HepG2 (cell line): ENCODE measurements around the gene SMG7. TPM values are rescaled to one million over a fixed set of nuclear protein-coding genes. Genes with fewer than 3 reads are reported as not detected.

Experiments used
- ATAC-seq: fragments of 200-7000 bp; cut with Tn5 transposase; 3 replicates; pipeline ENCODE4 v1.9.1; 2020; ENCODE audit warnings: mild to moderate bottlenecking, moderate library complexity
- BruUV-seq: library from RNA; stranded (reverse); fragments of 400-500 nt; replicated peaks from 2 replicates; lab custom pipeline; 2021; lab: Mats Ljungman, UMichigan
- CTCF ChIA-PET: fragments of 300-600 bp; formaldehyde crosslinking; extraction: SDS; loops from one replicate; lab custom pipeline; 2021; ENCODE audit warnings: low total read pairs, inconsistent platforms, low intra/inter-chr PET ratio; lab: Yijun Ruan, JAX
- POLR2A ChIA-PET: fragments of 350-600 bp; sonication (Branson Sonifier 250); formaldehyde crosslinking; loops from one replicate; lab custom pipeline; 2020; ENCODE audit warnings: antibody characterized with exemption, inconsistent platforms; lab: Yijun Ruan, JAX
- DNase-seq: peaks from one replicate; pipeline ENCODE4 v3.0.0-alpha.2; 2015; ENCODE audit warnings: low spot score
- FAIRE-seq: peaks from 3 replicates; lab custom pipeline; 2011; peaks lifted over from hg19 to GRCh38; lab: Jason Lieb, UNC
- H2AFZ ChIP-seq: one replicate; pipeline ENCODE4 v1.6.1; 2011; ENCODE audit warnings: low read length, inconsistent platforms
- H3K27ac ChIP-seq: fragments of 300-600 bp; 3 replicates; pipeline ENCODE4 v1.8.0; 2011; ENCODE audit warnings: mixed run types, mild to moderate bottlenecking, mixed read lengths, low read length, inconsistent platforms; ENCODE audit not compliant: insufficient read depth; ENCODE audit errors: extremely low read length
- H3K27me3 ChIP-seq, 2 experiments: fragments of 200-600 bp in 1 of 2; 2 replicates in 1 of 2; 3 replicates in 1 of 2; pipeline versions ENCODE4 v1.6.0 to v1.8.0; 2011; ENCODE audit warnings: low read length in 2 of 2, mild to moderate bottlenecking in 2 of 2, moderate library complexity in 2 of 2, inconsistent platforms in 1 of 2; ENCODE audit not compliant: insufficient read depth in 2 of 2, control insufficient read depth in 1 of 2
- H3K36me3 ChIP-seq, 2 experiments: fragments of 200-600 bp in 1 of 2; replicated peaks in 1 of 2; 2 replicates in 1 of 2; 3 replicates in 1 of 2; pipeline versions ENCODE4 v1.5.1 to v1.8.0; 2011; ENCODE audit warnings: low read length in 2 of 2, inconsistent platforms in 1 of 2; ENCODE audit not compliant: insufficient read depth in 2 of 2, control insufficient read depth in 1 of 2
- H3K4me1 ChIP-seq: 2 replicates; pipeline ENCODE4 v1.5.1; 2012; ENCODE audit warnings: low read length, inconsistent platforms; ENCODE audit not compliant: insufficient read depth
- H3K4me2 ChIP-seq: 2 replicates; pipeline ENCODE4 v1.6.0; 2011; ENCODE audit warnings: low read depth, low read length, inconsistent platforms
- H3K4me3 ChIP-seq, 3 experiments: fragments of 200-600 bp in 1 of 3; sonication (generic), shearing (Covaris generic) in 1 of 3; replicated peaks in 1 of 3; 2 replicates each; pipeline ENCODE4 v1.5.1; 2011 to 2016; ENCODE audit warnings: low read length in 3 of 3, inconsistent platforms in 2 of 3, low read depth in 2 of 3, mild to moderate bottlenecking in 2 of 3, control low read depth in 1 of 3, mixed read lengths in 1 of 3; ENCODE audit not compliant: insufficient read depth in 1 of 3
- H3K79me2 ChIP-seq: one replicate; pipeline ENCODE4 v1.6.1; 2011; ENCODE audit warnings: low read length, inconsistent platforms; ENCODE audit not compliant: insufficient read depth
- H3K9ac ChIP-seq: 2 replicates; pipeline ENCODE4 v1.6.0; 2011; ENCODE audit warnings: mild to moderate bottlenecking, low read depth, low read length, inconsistent platforms; ENCODE audit not compliant: insufficient read depth
- H3K9me3 ChIP-seq: 2 replicates; pipeline ENCODE4 v1.5.1; 2012; ENCODE audit warnings: mild to moderate bottlenecking, low read length
- H4K20me1 ChIP-seq: 2 replicates; pipeline ENCODE4 v1.6.0; 2011; ENCODE audit warnings: inconsistent platforms, mild to moderate bottlenecking, low read length, moderate library complexity; ENCODE audit not compliant: insufficient read depth
- FOXA3 ChIP-seq: IDR thresholded peaks from 2 replicates; pipeline ENCODE4 v1.6.1; 2016; ENCODE audit warnings: missing genetic modification reagents, missing compliant biosample characterization
- GABPB1 ChIP-seq: IDR thresholded peaks from 2 replicates; pipeline ENCODE4 v1.6.1; 2016; ENCODE audit warnings: mild to moderate bottlenecking, missing genetic modification reagents, moderate library complexity, missing compliant biosample characterization
- HIVEP1 ChIP-seq: sonication (generic); formaldehyde crosslinking; IDR thresholded peaks from 2 replicates; pipeline ENCODE4 v1.4.0; 2020; ENCODE audit warnings: mild to moderate bottlenecking, missing genetic modification reagents
- IKZF4 ChIP-seq: sonication (generic); formaldehyde crosslinking; IDR thresholded peaks from 2 replicates; pipeline ENCODE4 v1.5.1; 2020; ENCODE audit warnings: borderline replicate concordance, mild to moderate bottlenecking, low read depth, missing genetic modification reagents; ENCODE audit errors: not compliant biosample characterization
- MEIS1 ChIP-seq: sonication (generic); formaldehyde crosslinking; IDR thresholded peaks from 2 replicates; pipeline ENCODE4 v1.9.0; 2021; ENCODE audit warnings: mild to moderate bottlenecking, missing genetic modification reagents, moderate library complexity, borderline replicate concordance
- NFIC ChIP-seq: IDR thresholded peaks from 2 replicates; pipeline ENCODE4 v1.6.1; 2012; ENCODE audit warnings: mild to moderate bottlenecking, low read length, inconsistent platforms
- TP53 ChIP-seq: sonication (generic); formaldehyde crosslinking; conservative IDR thresholded peaks from 2 replicates; pipeline ENCODE4 v1.4.0; 2020; ENCODE audit warnings: missing genetic modification reagents
- ZNF570 ChIP-seq: sonication (generic); formaldehyde crosslinking; IDR thresholded peaks from 2 replicates; pipeline ENCODE4 v1.4.0; 2020; ENCODE audit warnings: mild to moderate bottlenecking, missing genetic modification reagents, borderline replicate concordance
- ZNF839 ChIP-seq: sonication (generic); formaldehyde crosslinking; IDR thresholded peaks from 2 replicates; pipeline ENCODE4 v1.4.0; 2020; ENCODE audit warnings: missing genetic modification reagents, mild to moderate bottlenecking, borderline replicate concordance
- ZSCAN29 ChIP-seq: sonication (generic); formaldehyde crosslinking; conservative IDR thresholded peaks from 2 replicates; pipeline ENCODE4 v1.4.0; 2020; ENCODE audit warnings: mild to moderate bottlenecking, missing genetic modification reagents
- WGBS: methylation state at CpG from one replicate; pipeline ENCODE4 v1.1.6; 2017; ENCODE audit warnings: low lambda C conversion rate; 5-methylcytosine and 5-hydroxymethylcytosine counted together
- in situ Hi-C: cut with HindIII; loops from 2 replicates; pipeline ENCODE4 v1.10.0; 2017; ENCODE audit warnings: low pct_unique_long_range_greater_than_20kb; ENCODE audit not compliant: extremely low pct_ligation_motif_present
- intact Hi-C: fragments of 100-400 bp; cut with micrococcal nuclease; formaldehyde crosslinking; loops from one replicate; pipeline ENCODE4 v1.10.0; 2022; ENCODE audit not compliant: unreplicated experiment
- polyA plus RNA-seq, 8 experiments: library from polyadenylated mRNA; depleted of rRNA in 3 of 8; stranded (reverse) in 7 of 8; unstranded in 1 of 8; fragments of >200 nt; fragmentation: Illumina TruSeq in 4 of 8; extraction: Trizol in 4 of 8; gene quantifications; 2 replicates each; pipeline versions ENCODE4 v1.2.1 to v1.2.3, GENCODE V29; 2011 to 2016; ENCODE audit warnings: low read depth in 4 of 8, missing spikeins in 1 of 8, mixed read lengths in 1 of 8; ENCODE audit not compliant: insufficient read depth in 1 of 8
- total RNA-seq, 5 experiments: library from RNA; depleted of rRNA; stranded (reverse); fragments of >200 nt; fragmentation: Illumina TruSeq; extraction: Trizol; gene quantifications; 2 replicates each; pipeline ENCODE4 v1.2.3, GENCODE V29; 2016; ENCODE audit warnings: low read depth in 1 of 5
- TF ChIP-seq, protein P1 (sequence below): sonication (generic); formaldehyde crosslinking; IDR thresholded peaks from 2 replicates; pipeline ENCODE4 v1.4.0; 2020; ENCODE audit warnings: missing genetic modification reagents
- TF ChIP-seq, protein P2 (sequence below): sonication (generic); formaldehyde crosslinking; IDR thresholded peaks from 2 replicates; pipeline ENCODE4 v1.5.0; 2020; ENCODE audit warnings: mild to moderate bottlenecking, missing genetic modification reagents, borderline replicate concordance

SMG7 gene
- total and polyA plus RNA-seq, 2 of the 13 experiments (the other 11 are each of a cell fraction or from before 2014, with no cell fraction given) = 14.9 to 27.9 TPM

DNA sequence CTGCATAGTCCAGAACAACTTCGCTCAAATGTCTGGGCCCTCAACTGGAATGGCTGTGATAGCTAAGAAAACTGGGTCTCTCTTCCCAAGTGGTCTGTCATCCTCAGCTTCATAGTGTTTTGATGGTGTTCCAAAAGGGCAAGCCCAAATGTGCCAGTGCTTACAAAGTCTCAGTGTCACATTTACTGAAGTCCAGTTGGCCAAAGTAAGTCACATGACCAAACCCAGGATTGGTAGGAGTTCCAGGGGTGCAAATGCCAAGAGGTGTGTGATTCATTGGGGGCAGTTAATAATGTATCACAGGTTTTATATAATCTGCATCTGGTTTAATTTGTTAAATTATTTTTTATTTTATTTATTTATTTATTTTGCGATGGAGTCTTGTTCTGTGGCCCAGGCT, 24.9 kb downstream of the SMG7 start:
- no peaks in the 10 kb centered on the region for H3K9me3 ChIP-seq
- H3K27ac ChIP-seq = no peak overlapping the region
- FAIRE-seq (no peak), DNase-seq (no peak), ATAC-seq (no peak)
- H3K9ac ChIP-seq = no peak overlapping the region
- TF ChIP-seq GABPB1 (CRISPR knock-in tag) (no peak), FOXA3 (CRISPR knock-in tag) (no peak), ZSCAN29 (CRISPR knock-in tag) (no peak), TP53 (CRISPR knock-in tag) (no peak), MEIS1 (no peak), ZNF839 (CRISPR knock-in tag) (no peak), NFIC (no peak), IKZF4 (CRISPR knock-in tag) (no peak), ZNF570 (no peak), HIVEP1 (CRISPR knock-in tag) (no peak)
- TF ChIP-seq, protein P1, sequence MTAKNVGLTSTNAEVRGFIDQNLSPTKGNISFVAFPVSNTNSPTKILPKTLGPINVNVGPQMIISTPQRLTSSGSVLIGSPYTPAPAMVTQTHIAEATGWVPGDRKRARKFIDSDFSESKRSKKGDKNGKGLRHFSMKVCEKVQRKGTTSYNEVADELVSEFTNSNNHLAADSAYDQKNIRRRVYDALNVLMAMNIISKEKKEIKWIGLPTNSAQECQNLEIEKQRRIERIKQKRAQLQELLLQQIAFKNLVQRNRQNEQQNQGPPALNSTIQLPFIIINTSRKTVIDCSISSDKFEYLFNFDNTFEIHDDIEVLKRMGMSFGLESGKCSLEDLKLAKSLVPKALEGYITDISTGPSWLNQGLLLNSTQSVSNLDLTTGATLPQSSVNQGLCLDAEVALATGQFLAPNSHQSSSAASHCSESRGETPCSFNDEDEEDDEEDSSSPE (CRISPR knock-in tag) = no peak
- TF ChIP-seq, protein P2, sequence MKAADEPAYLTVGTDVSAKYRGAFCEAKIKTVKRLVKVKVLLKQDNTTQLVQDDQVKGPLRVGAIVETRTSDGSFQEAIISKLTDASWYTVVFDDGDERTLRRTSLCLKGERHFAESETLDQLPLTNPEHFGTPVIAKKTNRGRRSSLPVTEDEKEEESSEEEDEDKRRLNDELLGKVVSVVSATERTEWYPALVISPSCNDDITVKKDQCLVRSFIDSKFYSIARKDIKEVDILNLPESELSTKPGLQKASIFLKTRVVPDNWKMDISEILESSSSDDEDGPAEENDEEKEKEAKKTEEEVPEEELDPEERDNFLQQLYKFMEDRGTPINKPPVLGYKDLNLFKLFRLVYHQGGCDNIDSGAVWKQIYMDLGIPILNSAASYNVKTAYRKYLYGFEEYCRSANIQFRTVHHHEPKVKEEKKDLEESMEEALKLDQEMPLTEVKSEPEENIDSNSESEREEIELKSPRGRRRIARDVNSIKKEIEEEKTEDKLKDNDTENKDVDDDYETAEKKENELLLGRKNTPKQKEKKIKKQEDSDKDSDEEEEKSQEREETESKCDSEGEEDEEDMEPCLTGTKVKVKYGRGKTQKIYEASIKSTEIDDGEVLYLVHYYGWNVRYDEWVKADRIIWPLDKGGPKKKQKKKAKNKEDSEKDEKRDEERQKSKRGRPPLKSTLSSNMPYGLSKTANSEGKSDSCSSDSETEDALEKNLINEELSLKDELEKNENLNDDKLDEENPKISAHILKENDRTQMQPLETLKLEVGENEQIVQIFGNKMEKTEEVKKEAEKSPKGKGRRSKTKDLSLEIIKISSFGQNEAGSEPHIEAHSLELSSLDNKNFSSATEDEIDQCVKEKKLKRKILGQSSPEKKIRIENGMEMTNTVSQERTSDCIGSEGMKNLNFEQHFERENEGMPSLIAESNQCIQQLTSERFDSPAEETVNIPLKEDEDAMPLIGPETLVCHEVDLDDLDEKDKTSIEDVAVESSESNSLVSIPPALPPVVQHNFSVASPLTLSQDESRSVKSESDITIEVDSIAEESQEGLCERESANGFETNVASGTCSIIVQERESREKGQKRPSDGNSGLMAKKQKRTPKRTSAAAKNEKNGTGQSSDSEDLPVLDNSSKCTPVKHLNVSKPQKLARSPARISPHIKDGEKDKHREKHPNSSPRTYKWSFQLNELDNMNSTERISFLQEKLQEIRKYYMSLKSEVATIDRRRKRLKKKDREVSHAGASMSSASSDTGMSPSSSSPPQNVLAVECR = no peak
- TF ChIP-seq, all 625 proteins: peak for 0
- H3K36me3 ChIP-seq = peaks cover 1 to 5% of the 10 kb centered on the region in 2 experiments; a peak in 2 of 5 replicates
- H2AFZ ChIP-seq = no peak overlapping the region
- H3K79me2 ChIP-seq = peaks cover 81% of the 10 kb centered on the region
- no peak overlapping the region for H3K4me3 ChIP-seq
- WGBS = 100% methylated on average over 2 of the region's 2 CpGs
- H3K4me1 ChIP-seq = no peaks in the 10 kb centered on the region
- no TSS peak for BruUV-seq
- intact Hi-C loops = no loop called here
- ChIA-PET POLR2A (no interaction called here), CTCF (no interaction called here)
- in situ Hi-C loops = no loop called here
- no peak overlapping the region for H3K4me2 ChIP-seq
- H3K27me3 ChIP-seq = no peaks in the 10 kb centered on the region
- H4K20me1 ChIP-seq = peaks cover 5% of the 10 kb centered on the region; the same call in 1 of the 2 replicates
